Heart left ventricle (tissue), 13 donors: ENCODE data around the gene RRAS.

Source experiments
- CTCF ChIP-seq, 12 donors: fragments of 200-600 bp; sonication (generic) in 4 of 12; IDR thresholded peaks; one replicate each; pipeline versions ENCODE4 v1.5.0 to v1.8.0; 2018 to 2022; ENCODE audit warnings: antibody characterized with exemption in 12 of 12, mild to moderate bottlenecking in 5 of 12
- POLR2A ChIP-seq, 2 donors: fragments of 450-650 bp; IDR thresholded peaks; one replicate each; pipeline ENCODE4 v1.6.1; 2017; ENCODE audit warnings: antibody characterized with exemption in 2 of 2, mild to moderate bottlenecking in 2 of 2, moderate library complexity in 2 of 2
- donor health status: ischemic (EF 13 %, LVEDD 7.1; RV severe dilation, severe dysfunction).
- donor health status: DM: no; HTN: yes; CAD: no.
- donor health status: DM: no; HTN: no; CAD: no.
- donor health status: ischemic (EF 25% LVEDD 6.9; RV normal size, moderate dysfunction).
- donor health status: ischemic (EF 25% LVEDD 5.7; RV mildly dilated, moderate dysfunction).
- donor health status: ischemic (EF 35%, LVEDD 5.7; RV mildly dilated, moderate dysfunction).
- donor health status: nonischemic (EF 11% LVEDD 7.7; RV severe dilation, severe dysfunction).
- donor health status: DM: yes; HTN: yes; CAD: no.
- donor health status: PGD.
- donor health status: ischemic (EF 29% LVEDD 5.4; RV normal size, mild dysfunction).
- donor health status: nonischemic (EF 23%, LVEDD 6.1; RV moderate dilation, normal function).

GRCh38 chr19:49616945-49617344, 23.0 kb downstream of the RRAS start:
- no peak for TF ChIP-seq CTCF (IDR thresholded peaks at IDR 0.05)
- TF ChIP-seq POLR2A (IDR thresholded peaks at IDR 0.05) = no peak
